HepG2 (cell line): ENCODE results near the gene LDAH. TPM values are rescaled to one million over a fixed set of nuclear protein-coding genes. Genes with fewer than 3 reads are reported as not detected.

ENCODE experiments used
- ATAD3A ChIP-seq: sonication (generic); formaldehyde crosslinking; IDR thresholded peaks from 2 replicates; pipeline ENCODE4 v1.4.0; 2020; ENCODE audit warnings: missing genetic modification reagents
- ATF2 ChIP-seq: sonication (generic); formaldehyde crosslinking; IDR thresholded peaks from 2 replicates; pipeline ENCODE4 v1.4.0; 2020; ENCODE audit warnings: missing genetic modification reagents
- BCL6 ChIP-seq: IDR thresholded peaks from 2 replicates; pipeline ENCODE4 v1.6.1; 2016; ENCODE audit warnings: missing genetic modification reagents, missing compliant biosample characterization
- CENPT ChIP-seq: sonication (generic); formaldehyde crosslinking; IDR thresholded peaks from 2 replicates; pipeline ENCODE4 v1.8.0; 2022; ENCODE audit warnings: low read depth, mild to moderate bottlenecking, moderate library complexity, missing genetic modification reagents
- DPF2 ChIP-seq: sonication (generic); formaldehyde crosslinking; IDR thresholded peaks from 2 replicates; pipeline ENCODE4 v1.4.0; 2020; ENCODE audit warnings: mild to moderate bottlenecking, low read depth, missing genetic modification reagents, borderline replicate concordance
- E2F5 ChIP-seq: sonication (generic); formaldehyde crosslinking; conservative IDR thresholded peaks from 2 replicates; pipeline ENCODE4 v1.4.0; 2020; ENCODE audit warnings: missing genetic modification reagents
- FOXJ3 ChIP-seq: sonication (generic); formaldehyde crosslinking; IDR thresholded peaks from 2 replicates; pipeline ENCODE4 v1.4.0; 2020; ENCODE audit warnings: missing genetic modification reagents, mild to moderate bottlenecking, borderline replicate concordance
- MAX ChIP-seq: IDR thresholded peaks from 2 replicates; pipeline ENCODE4 v1.6.1; 2012; ENCODE audit warnings: inconsistent platforms
- MED1 ChIP-seq: sonication (generic); formaldehyde crosslinking; IDR thresholded peaks from 2 replicates; pipeline ENCODE4 v1.4.0; 2020; ENCODE audit warnings: missing genetic modification reagents
- MEF2D ChIP-seq: sonication (generic); formaldehyde crosslinking; IDR thresholded peaks from 2 replicates; pipeline ENCODE4 v1.5.1; 2020; ENCODE audit warnings: mild to moderate bottlenecking, missing genetic modification reagents
- MTA1 ChIP-seq: sonication (generic); formaldehyde crosslinking; IDR thresholded peaks from 2 replicates; pipeline ENCODE4 v1.4.0; 2020; ENCODE audit warnings: missing genetic modification reagents, mild to moderate bottlenecking, borderline replicate concordance
- NKX3-1 ChIP-seq: sonication (generic); formaldehyde crosslinking; IDR thresholded peaks from 2 replicates; pipeline ENCODE4 v1.5.0; 2020; ENCODE audit warnings: missing genetic modification reagents
- NRL ChIP-seq: sonication (generic); formaldehyde crosslinking; IDR thresholded peaks from 2 replicates; pipeline ENCODE4 v1.5.0; 2020; ENCODE audit warnings: missing genetic modification reagents, mild to moderate bottlenecking, moderate library complexity, borderline replicate concordance
- RCOR2 ChIP-seq: IDR thresholded peaks from 2 replicates; pipeline ENCODE4 v1.6.1; 2016; ENCODE audit warnings: missing biosample characterization, missing genetic modification reagents
- REPIN1 ChIP-seq: sonication (generic); formaldehyde crosslinking; IDR thresholded peaks from 2 replicates; pipeline ENCODE4 v1.8.0; 2022; ENCODE audit warnings: missing genetic modification reagents, low read depth, mild to moderate bottlenecking, borderline replicate concordance
- RXRB ChIP-seq: IDR thresholded peaks from 2 replicates; pipeline ENCODE4 v1.6.1; 2016; ENCODE audit warnings: borderline replicate concordance, missing genetic modification reagents, missing compliant biosample characterization
- SALL1 ChIP-seq: sonication (generic); formaldehyde crosslinking; IDR thresholded peaks from 2 replicates; pipeline ENCODE4 v1.8.0; 2022; ENCODE audit warnings: mild to moderate bottlenecking, missing genetic modification reagents
- TGIF2 ChIP-seq: IDR thresholded peaks from 2 replicates; pipeline ENCODE4 v1.6.1; 2016; ENCODE audit warnings: control low read depth, missing compliant biosample characterization
- ZBTB4 ChIP-seq: sonication (generic); formaldehyde crosslinking; IDR thresholded peaks from 2 replicates; pipeline ENCODE4 v1.4.0; 2020; ENCODE audit warnings: missing genetic modification reagents, mild to moderate bottlenecking, borderline replicate concordance
- ZBTB49 ChIP-seq: sonication (generic); formaldehyde crosslinking; IDR thresholded peaks from 2 replicates; pipeline ENCODE4 v1.4.0; 2020; ENCODE audit warnings: missing genetic modification reagents, borderline replicate concordance
- ZMYM4 ChIP-seq: sonication (generic); formaldehyde crosslinking; IDR thresholded peaks from 2 replicates; pipeline ENCODE4 v1.8.1; 2023; ENCODE audit warnings: mild to moderate bottlenecking, missing genetic modification reagents
- ZNF3 ChIP-seq: IDR thresholded peaks from 2 replicates; pipeline ENCODE4 v1.7.0; 2017; ENCODE audit warnings: inconsistent platforms
- ZNF678 ChIP-seq: sonication (generic); formaldehyde crosslinking; IDR thresholded peaks from 2 replicates; pipeline ENCODE4 v1.4.0; 2020; ENCODE audit warnings: mild to moderate bottlenecking, missing genetic modification reagents
- ZSCAN21 ChIP-seq: sonication (generic); formaldehyde crosslinking; IDR thresholded peaks from 2 replicates; pipeline ENCODE4 v1.8.0; 2022; ENCODE audit warnings: mild to moderate bottlenecking, missing genetic modification reagents, moderate library complexity, borderline replicate concordance
- polyA plus RNA-seq, 8 experiments: library from polyadenylated mRNA; depleted of rRNA in 3 of 8; stranded (reverse) in 7 of 8; unstranded in 1 of 8; fragments of >200 nt; fragmentation: Illumina TruSeq in 4 of 8; extraction: Trizol in 4 of 8; gene quantifications; 2 replicates each; pipeline versions ENCODE4 v1.2.1 to v1.2.3, GENCODE V29; 2011 to 2016; ENCODE audit warnings: low read depth in 4 of 8, missing spikeins in 1 of 8, mixed read lengths in 1 of 8; ENCODE audit not compliant: insufficient read depth in 1 of 8
- total RNA-seq, 5 experiments: library from RNA; depleted of rRNA; stranded (reverse); fragments of >200 nt; fragmentation: Illumina TruSeq; extraction: Trizol; gene quantifications; 2 replicates each; pipeline ENCODE4 v1.2.3, GENCODE V29; 2016; ENCODE audit warnings: low read depth in 1 of 5

The LDAH gene
- total and polyA plus RNA-seq, 2 of the 13 experiments (the other 11 are each of a cell fraction or from before 2014, with no cell fraction given), result 28.8 to 46.2 TPM

GRCh38 chr2:20717641-20718040 is 105.3 kb downstream of the LDAH start (continued):
- TF ChIP-seq E2F5 (CRISPR knock-in tag), result no peak
- peak; percentile 66 for TF ChIP-seq MED1 (CRISPR knock-in tag)
- peak; percentile 73 for TF ChIP-seq BCL6 (CRISPR knock-in tag)
- TF ChIP-seq ZNF678 (CRISPR knock-in tag), result no peak
- TF ChIP-seq ZSCAN21, result peak; percentile 59; the same call in 1 of the 2 replicates
- TF ChIP-seq FOXJ3, result peak; percentile 32; the same call in 1 of the 2 replicates
- no peak for TF ChIP-seq NKX3-1 (CRISPR knock-in tag)
- no peak for TF ChIP-seq ZBTB49 (CRISPR knock-in tag)
- peak; percentile 16; the same call in 1 of the 2 replicates for TF ChIP-seq ZNF3
- peak; percentile 85 for TF ChIP-seq SALL1 (CRISPR knock-in tag)
- TF ChIP-seq REPIN1 (CRISPR knock-in tag), result 0 out of 2 replicates have a peak, but pooled peaks have one; percentile 40
- TF ChIP-seq DPF2 (CRISPR knock-in tag), result peak; percentile 73; the same call in 1 of the 2 replicates
- TF ChIP-seq RCOR2, result no peak
- TF ChIP-seq CENPT, result no peak
- TF ChIP-seq MTA1 (CRISPR knock-in tag), result no peak
- TF ChIP-seq ATAD3A (CRISPR knock-in tag), result no peak
- peak; percentile 80 for TF ChIP-seq ZMYM4 (CRISPR knock-in tag)
- TF ChIP-seq RXRB (CRISPR knock-in tag), result peak; percentile 76
- no peak for TF ChIP-seq ZBTB4
- TF ChIP-seq NRL (CRISPR knock-in tag), result no peak
- TF ChIP-seq ATF2 (CRISPR knock-in tag), result peak; percentile 69; the same call in 1 of the 2 replicates
- no peak for TF ChIP-seq MAX
- 0 out of 2 replicates have a peak, but pooled peaks have one; percentile 23 for TF ChIP-seq MEF2D (CRISPR knock-in tag)
- no peak for TF ChIP-seq TGIF2 (CRISPR knock-in tag)
